Measurements from ENCODE around the gene KRT72.

- TF ChIP-seq, protein P1, sequence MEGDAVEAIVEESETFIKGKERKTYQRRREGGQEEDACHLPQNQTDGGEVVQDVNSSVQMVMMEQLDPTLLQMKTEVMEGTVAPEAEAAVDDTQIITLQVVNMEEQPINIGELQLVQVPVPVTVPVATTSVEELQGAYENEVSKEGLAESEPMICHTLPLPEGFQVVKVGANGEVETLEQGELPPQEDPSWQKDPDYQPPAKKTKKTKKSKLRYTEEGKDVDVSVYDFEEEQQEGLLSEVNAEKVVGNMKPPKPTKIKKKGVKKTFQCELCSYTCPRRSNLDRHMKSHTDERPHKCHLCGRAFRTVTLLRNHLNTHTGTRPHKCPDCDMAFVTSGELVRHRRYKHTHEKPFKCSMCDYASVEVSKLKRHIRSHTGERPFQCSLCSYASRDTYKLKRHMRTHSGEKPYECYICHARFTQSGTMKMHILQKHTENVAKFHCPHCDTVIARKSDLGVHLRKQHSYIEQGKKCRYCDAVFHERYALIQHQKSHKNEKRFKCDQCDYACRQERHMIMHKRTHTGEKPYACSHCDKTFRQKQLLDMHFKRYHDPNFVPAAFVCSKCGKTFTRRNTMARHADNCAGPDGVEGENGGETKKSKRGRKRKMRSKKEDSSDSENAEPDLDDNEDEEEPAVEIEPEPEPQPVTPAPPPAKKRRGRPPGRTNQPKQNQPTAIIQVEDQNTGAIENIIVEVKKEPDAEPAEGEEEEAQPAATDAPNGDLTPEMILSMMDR (IDR thresholded peaks at IDR 0.05; ENCODE audit: low read length), result no peak
- TF ChIP-seq EZH2 (IDR thresholded peaks at IDR 0.05; ENCODE audit: borderline replicate concordance, low read length), result no peak
Observed at GRCh38 chr12:52615208-52615868, 14.1 kb upstream of the KRT72 start.
